Tibial nerve (tissue), 4 donors: ENCODE results near the gene S100A6. TPM values are rescaled to one million over a fixed set of nuclear protein-coding genes. Genes with fewer than 3 reads are reported as not detected.
A peak's percentile ranks its signal among the peaks of the same experiment; 100 is the strongest.

Experiments
- DNase-seq, 2 donors: peaks; one replicate each; pipeline ENCODE4 v3.0.0-alpha.2; 2019; ENCODE audit warnings: low spot score in 2 of 2
- H3K27ac ChIP-seq, 4 donors: fragments of 200-600 bp; sonication (generic) in 3 of 4; one replicate each; pipeline ENCODE4 v1.5.1; 2017 to 2019; ENCODE audit warnings: mild to moderate bottlenecking in 1 of 4
- H3K27me3 ChIP-seq, 2 donors: fragments of 200-600 bp; sonication (generic) in 1 of 2; one replicate each; pipeline versions ENCODE4 v1.5.1 to v1.6.0; 2017 to 2019
- H3K36me3 ChIP-seq, 3 donors: fragments of 200-600 bp; sonication (generic); one replicate each; pipeline ENCODE4 v1.5.1; 2018 to 2019
- H3K4me1 ChIP-seq, 4 donors: fragments of 200-600 bp; sonication (generic) in 3 of 4; one replicate each; pipeline ENCODE4 v1.5.1; 2017 to 2019
- H3K4me3 ChIP-seq, 4 donors: fragments of 200-600 bp; sonication (generic) in 3 of 4; one replicate each; pipeline ENCODE4 v1.5.1; 2017 to 2019; ENCODE audit warnings: mild to moderate bottlenecking in 1 of 4, moderate library complexity in 1 of 4
- H3K9me3 ChIP-seq, 4 donors: fragments of 200-600 bp; sonication (generic) in 3 of 4; one replicate each; pipeline ENCODE4 v1.5.1; 2017 to 2019
- CTCF ChIP-seq, 5 experiments: fragments of 200-600 bp in 3 of 5; fragments of 450-650 bp in 2 of 5; sonication (generic) in 3 of 5; IDR thresholded peaks; one replicate each; pipeline ENCODE4 v1.5.1; 2016 to 2019; ENCODE audit warnings: antibody characterized with exemption in 5 of 5, mild to moderate bottlenecking in 3 of 5, moderate library complexity in 2 of 5
- EP300 ChIP-seq, 2 donors: sonication (generic); formaldehyde crosslinking; IDR thresholded peaks; one replicate each; pipeline ENCODE4 v1.6.1; 2017; ENCODE audit warnings: antibody characterized with exemption in 2 of 2, mild to moderate bottlenecking in 1 of 2
- POLR2A ChIP-seq, 2 donors: fragments of 450-650 bp; IDR thresholded peaks; one replicate each; pipeline ENCODE4 v1.6.1; 2017; ENCODE audit warnings: antibody characterized with exemption in 2 of 2, mild to moderate bottlenecking in 2 of 2, moderate library complexity in 2 of 2
- WGBS, 2 donors: methylation state at CpG; one replicate each; pipeline ENCODE4 v1.1.5; 2018; 5-methylcytosine and 5-hydroxymethylcytosine counted together
- total RNA-seq, 4 donors: library from RNA; depleted of rRNA; stranded (reverse); fragments of >200 nt; gene quantifications; one replicate each; pipeline ENCODE4 v1.1.0, GENCODE V29; 2016

Gene S100A6
- total RNA-seq, 4 donors from 2014 or later, result 651 to 1,173 (median 946) TPM

- Histone ChIP-seq H3K9me3 (no peaks in the 10 kb centered on the region), H3K36me3 (no peaks in the 10 kb centered on the region), H3K4me1 (peaks cover 0 to 13% (median 3%) of the 10 kb centered on the region in 4 donors), H3K4me3 (no peak overlapping the region), H3K27me3 (no peaks in the 10 kb centered on the region), H3K27ac (peak overlapping the region in 1 of 4 donors; percentile 59)
- DNase-seq, result no peak
- TF ChIP-seq EP300 (IDR thresholded peaks at IDR 0.05) (no peak), POLR2A (IDR thresholded peaks at IDR 0.05) (no peak), CTCF (IDR thresholded peaks at IDR 0.05) (no peak)
- 49 to 59% methylated on average over 6 to 8 of the region's 8 CpGs for WGBS, 2 donors
Measured at GRCh38 chr1:153515504-153516394, 20.0 kb downstream of the S100A6 start.

GRCh38 chr1:153513666-153514065 is 22.1 kb downstream of the S100A6 start:
- Histone ChIP-seq H3K4me3 (no peak overlapping the region), H3K27me3 (no peaks in the 10 kb centered on the region), H3K36me3 (no peaks in the 10 kb centered on the region), H3K27ac (no peak overlapping the region), H3K4me1 (peaks cover 0 to 17% (median 3%) of the 10 kb centered on the region in 4 donors), H3K9me3 (no peaks in the 10 kb centered on the region)
- WGBS, 2 donors, result 93 to 96% methylated on average over 7 of the region's 7 CpGs
- no peak for DNase-seq
- TF ChIP-seq CTCF (IDR thresholded peaks at IDR 0.05) (no peak), POLR2A (IDR thresholded peaks at IDR 0.05) (no peak), EP300 (IDR thresholded peaks at IDR 0.05) (no peak)

- Histone ChIP-seq H3K9me3 (no peaks in the 10 kb centered on the region), H3K4me3 (no peak overlapping the region), H3K36me3 (no peaks in the 10 kb centered on the region), H3K27me3 (no peaks in the 10 kb centered on the region), H3K4me1 (peaks cover 0 to 19% (median 4%) of the 10 kb centered on the region in 4 donors), H3K27ac (no peak overlapping the region)
- peak in 1 of 5 experiments; percentile 10 for TF ChIP-seq CTCF (IDR thresholded peaks at IDR 0.05)
- no peak for TF ChIP-seq POLR2A (IDR thresholded peaks at IDR 0.05)
- TF ChIP-seq EP300 (IDR thresholded peaks at IDR 0.05), result no peak
- 55 to 64% methylated on average over 3 of the region's 3 CpGs for WGBS, 2 donors
- no peak for DNase-seq
Measured at GRCh38 chr1:153513023-153513422, 22.8 kb downstream of the S100A6 start.

GRCh38 chr1:153510984-153511410 is 24.8 kb downstream of the S100A6 start:
- Histone ChIP-seq H3K4me3 (no peak overlapping the region), H3K36me3 (no peaks in the 10 kb centered on the region), H3K9me3 (no peaks in the 10 kb centered on the region), H3K27ac (peak overlapping the region in 1 of 4 donors; percentile 4), H3K4me1 (peaks cover 0 to 39% (median 24%) of the 10 kb centered on the region in 4 donors), H3K27me3 (no peaks in the 10 kb centered on the region)
- peak; percentile 64 to 80 for DNase-seq
- peak; percentile 79 to 94 (median 91) for TF ChIP-seq CTCF (IDR thresholded peaks at IDR 0.05)
- no peak for TF ChIP-seq POLR2A (IDR thresholded peaks at IDR 0.05)
- peak in 1 of 2 donors; percentile 28 for TF ChIP-seq EP300 (IDR thresholded peaks at IDR 0.05)
- WGBS, 2 donors, result 0 to 2% methylated on average over 5 to 7 of the region's 7 CpGs

GRCh38 chr1:153509729-153510354 is 25.9 kb downstream of the S100A6 start:
- H3K9me3 ChIP-seq, result no peaks in the 10 kb centered on the region
- WGBS, 2 donors, result 63% methylated on average over 4 of the region's 4 CpGs
- H3K27me3 ChIP-seq, result no peaks in the 10 kb centered on the region
- peak in 1 of 2 donors; percentile 38 for DNase-seq
- TF ChIP-seq POLR2A (IDR thresholded peaks at IDR 0.05), result no peak
- TF ChIP-seq CTCF (IDR thresholded peaks at IDR 0.05), result peak; percentile 29 to 57 (median 38)
- TF ChIP-seq EP300 (IDR thresholded peaks at IDR 0.05), result no peak
- H3K4me3 ChIP-seq, result no peak overlapping the region
- peaks cover 0 to 36% (median 29%) of the 10 kb centered on the region in 4 donors for H3K4me1 ChIP-seq
- no peaks in the 10 kb centered on the region for H3K36me3 ChIP-seq
- no peak overlapping the region for H3K27ac ChIP-seq
